Activated T-cell treated with anti-CD3 and anti-CD28 coated beads, Interleukin-2, amount 50 U/mL, for 4 hours (primary cell): ENCODE measurements around the gene SART1. TPM values are rescaled to one million over a fixed set of nuclear protein-coding genes. Genes with fewer than 3 reads are reported as not detected.
"Not testable (repeated sequence)": the region's sequence is repeated elsewhere in the genome, so short reads cannot be mapped to it uniquely, and the experiment has no call there.

Experiments used
- ATAC-seq, 2 donors: fragments of 200-7000 bp; cut with Tn5 transposase; one replicate each; pipeline ENCODE4 v1.10.0; 2021
- DNase-seq: peaks from one replicate; pipeline ENCODE4 v3.0.0-alpha.2; 2020
- H3K27me3 Mint-ChIP-seq: one replicate; pipeline ENCODE4 v1.8.0; 2021; ENCODE audit warnings: low read depth, mixed read lengths
- H3K36me3 Mint-ChIP-seq: one replicate; pipeline ENCODE4 v1.8.0; 2022; ENCODE audit warnings: mixed read lengths; ENCODE audit not compliant: insufficient read depth
- H3K4me1 Mint-ChIP-seq: one replicate; pipeline ENCODE4 v1.8.0; 2021; ENCODE audit warnings: low read depth, mixed read lengths
- H3K4me3 Mint-ChIP-seq: one replicate; pipeline ENCODE4 v1.8.0; 2021; ENCODE audit warnings: mild to moderate bottlenecking, moderate library complexity, mixed read lengths
- H3K9me3 Mint-ChIP-seq: one replicate; pipeline ENCODE4 v1.8.0; 2021; ENCODE audit warnings: mixed read lengths
- total RNA-seq, 3 donors: library from RNA; stranded (reverse); gene quantifications; one replicate each; pipeline ENCODE4 v1.2.1, GENCODE V29; 2021

SART1 gene
- total RNA-seq, 3 donors from 2014 or later = 90.8 to 105 (median 100) TPM

DNA sequence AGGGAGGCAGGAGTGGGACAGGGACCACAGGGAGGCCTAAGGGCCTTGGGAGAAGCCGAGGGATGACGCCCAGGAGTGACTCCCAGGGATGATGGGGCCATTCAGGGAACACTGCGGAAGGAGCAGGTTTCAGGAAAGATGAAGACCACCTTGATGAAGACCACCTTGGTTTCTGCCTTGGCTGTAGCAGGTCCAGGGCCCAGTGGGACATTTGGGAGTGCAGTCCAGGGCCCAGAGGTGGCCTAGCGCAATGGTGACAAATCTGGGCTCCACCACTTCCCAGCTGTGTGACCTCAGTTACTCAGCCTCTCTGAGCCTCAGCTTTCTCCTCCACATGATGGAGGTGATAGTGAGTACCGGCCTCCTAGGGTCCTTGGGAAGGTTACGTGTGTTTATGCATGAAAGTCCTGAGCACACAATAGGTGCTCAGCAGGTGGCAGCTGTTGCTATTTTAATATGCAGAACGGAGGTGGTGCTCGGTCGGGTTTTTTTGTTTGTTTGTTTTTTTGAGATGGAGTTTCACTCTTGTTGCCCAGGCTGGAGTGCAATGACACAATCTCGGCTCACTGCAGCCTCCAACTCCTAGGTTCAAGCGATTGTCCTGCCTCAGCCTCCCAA lies 15.5 kb upstream of the SART1 start:
- no peaks in the 10 kb centered on the region for H3K36me3 Mint-ChIP-seq
- ATAC-seq (no peak), DNase-seq (no peak)
- H3K4me1 Mint-ChIP-seq = peaks cover 5% of the 10 kb centered on the region
- no peaks in the 10 kb centered on the region for H3K9me3 Mint-ChIP-seq
- H3K4me3 Mint-ChIP-seq = no peak overlapping the region
- no peaks in the 10 kb centered on the region for H3K27me3 Mint-ChIP-seq

DNA sequence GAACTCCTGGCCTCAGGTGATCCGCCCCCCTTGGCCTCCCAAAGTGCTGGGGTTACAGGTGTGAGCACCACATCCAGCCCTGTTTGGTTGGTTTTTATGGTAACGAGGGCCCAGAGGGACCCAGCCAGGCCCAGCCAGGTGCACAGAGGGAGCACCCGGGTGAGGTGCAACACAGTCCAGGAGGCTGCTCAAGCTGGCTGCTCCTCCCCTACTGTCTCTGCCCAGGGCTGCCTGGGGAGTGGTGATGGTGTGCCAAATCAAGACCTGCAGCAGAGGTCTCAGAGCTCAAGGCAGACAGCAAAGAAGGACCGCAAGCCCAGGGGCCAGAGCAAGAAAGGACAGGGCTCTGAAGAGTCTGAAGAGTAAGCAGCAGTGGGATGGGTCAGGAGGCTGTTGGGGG lies 14.9 kb upstream of the SART1 start:
- ATAC-seq = no peak

DNA sequence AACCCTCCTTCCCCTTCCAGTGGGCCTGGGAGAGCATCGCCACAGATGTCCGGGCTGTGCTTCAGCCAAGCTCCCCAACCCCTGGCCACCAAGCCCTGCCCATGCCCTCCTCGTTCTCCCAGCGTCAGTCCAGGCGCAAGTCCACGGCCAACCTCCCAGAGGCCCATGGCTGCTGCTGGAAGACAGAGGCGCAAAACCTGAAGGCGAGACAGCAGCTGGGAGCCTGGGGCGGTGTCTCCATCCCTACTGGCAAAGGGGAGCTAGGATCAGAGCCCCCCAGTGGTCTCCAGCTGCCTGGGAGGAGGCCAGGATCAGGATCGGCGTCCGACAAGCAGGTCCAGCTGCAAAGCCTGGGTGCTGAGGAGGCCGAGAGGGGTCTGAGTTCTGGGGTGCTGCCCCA lies 14.4 kb upstream of the SART1 start:
- Mint-ChIP-seq H3K36me3 (no peaks in the 10 kb centered on the region), H3K9me3 (no peaks in the 10 kb centered on the region), H3K27me3 (no peaks in the 10 kb centered on the region), H3K4me1 (no peaks in the 10 kb centered on the region), H3K4me3 (no peak overlapping the region)
- no peak for ATAC-seq
- no peak for DNase-seq

More for the DNA sequence above, 14.9 kb upstream of the SART1 start:
- Mint-ChIP-seq H3K36me3 (no peaks in the 10 kb centered on the region), H3K4me3 (no peak overlapping the region), H3K9me3 (no peaks in the 10 kb centered on the region), H3K4me1 (peaks cover under 1% of the 10 kb centered on the region), H3K27me3 (no peaks in the 10 kb centered on the region)
- no peak for DNase-seq

DNA sequence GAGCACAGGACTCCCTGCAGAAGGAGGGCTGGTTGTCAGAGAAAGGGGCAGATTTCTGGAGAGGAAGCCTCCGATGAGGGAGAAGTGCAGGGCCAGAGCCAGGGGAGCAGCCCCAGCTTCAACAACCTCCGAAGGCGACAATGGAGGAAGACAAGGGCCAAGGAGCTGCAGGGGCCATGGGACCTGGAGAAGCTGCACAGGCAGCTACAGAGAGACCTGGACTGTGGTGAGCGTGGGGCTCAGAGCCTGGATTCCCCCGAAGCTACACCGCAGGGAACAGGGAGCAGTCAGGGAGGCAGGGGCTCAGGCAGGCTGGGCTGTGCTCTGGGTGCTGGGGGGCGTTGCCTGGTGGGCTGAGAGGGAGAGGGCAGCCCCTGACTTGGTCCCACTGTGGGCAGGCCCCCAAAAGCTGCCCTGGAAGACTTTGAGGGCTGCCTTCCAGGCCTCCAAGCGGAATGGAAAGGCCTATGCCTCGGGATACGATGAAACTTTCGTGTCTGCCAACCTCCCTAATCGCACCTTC lies 13.9 kb upstream of the SART1 start:
- no peaks in the 10 kb centered on the region for H3K27me3 Mint-ChIP-seq
- no peaks in the 10 kb centered on the region for H3K9me3 Mint-ChIP-seq
- DNase-seq = no peak
- H3K4me3 Mint-ChIP-seq = no peak overlapping the region
- H3K36me3 Mint-ChIP-seq = no peaks in the 10 kb centered on the region
- ATAC-seq = no peak
- no peaks in the 10 kb centered on the region for H3K4me1 Mint-ChIP-seq

DNA sequence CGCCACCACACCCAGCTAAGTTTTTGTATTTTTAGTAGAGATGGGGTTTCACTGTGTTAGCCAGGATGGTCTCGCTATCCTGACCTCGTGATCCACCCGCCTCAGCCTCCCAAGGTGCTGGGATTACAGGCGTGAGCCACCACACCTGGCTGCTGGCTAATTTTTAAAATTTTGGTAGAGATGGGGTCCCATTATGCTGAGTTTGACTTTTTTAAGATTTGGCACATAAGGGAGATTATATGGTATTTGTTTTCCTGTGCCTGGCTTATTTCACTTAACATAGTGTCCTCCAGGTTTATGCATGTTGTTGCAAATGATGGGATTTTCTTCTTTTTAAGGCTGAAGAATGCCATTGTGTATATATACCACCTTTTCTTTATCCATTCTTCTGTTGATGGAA lies 10.8 kb upstream of the SART1 start:
- not testable (repeated sequence) for H3K36me3 Mint-ChIP-seq, ATAC-seq, DNase-seq, H3K9me3 Mint-ChIP-seq, H3K4me3 Mint-ChIP-seq, H3K27me3 Mint-ChIP-seq, H3K4me1 Mint-ChIP-seq

DNA sequence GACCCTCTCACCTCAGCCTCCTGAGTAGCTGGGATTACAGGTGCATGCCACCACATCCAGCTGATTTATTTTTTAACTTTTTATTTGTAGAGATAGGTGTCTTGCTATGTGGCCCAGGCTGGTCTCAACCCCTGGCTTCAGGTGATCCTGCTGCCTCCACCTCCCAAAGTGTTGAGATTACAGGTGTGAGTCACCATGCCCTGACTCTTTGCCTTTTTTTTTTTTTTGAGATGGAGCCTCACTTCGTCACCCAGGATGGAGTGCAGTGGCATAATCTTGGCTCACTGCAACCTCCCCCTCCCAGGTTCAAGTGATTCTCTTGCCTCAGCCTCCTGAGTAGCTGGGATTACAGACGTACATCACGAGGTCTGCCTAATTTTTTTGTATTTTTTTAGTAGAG lies 9.9 kb upstream of the SART1 start:
- H3K4me1 Mint-ChIP-seq, ATAC-seq, H3K9me3 Mint-ChIP-seq, H3K4me3 Mint-ChIP-seq, H3K27me3 Mint-ChIP-seq, DNase-seq, H3K36me3 Mint-ChIP-seq: not testable (repeated sequence)

DNA sequence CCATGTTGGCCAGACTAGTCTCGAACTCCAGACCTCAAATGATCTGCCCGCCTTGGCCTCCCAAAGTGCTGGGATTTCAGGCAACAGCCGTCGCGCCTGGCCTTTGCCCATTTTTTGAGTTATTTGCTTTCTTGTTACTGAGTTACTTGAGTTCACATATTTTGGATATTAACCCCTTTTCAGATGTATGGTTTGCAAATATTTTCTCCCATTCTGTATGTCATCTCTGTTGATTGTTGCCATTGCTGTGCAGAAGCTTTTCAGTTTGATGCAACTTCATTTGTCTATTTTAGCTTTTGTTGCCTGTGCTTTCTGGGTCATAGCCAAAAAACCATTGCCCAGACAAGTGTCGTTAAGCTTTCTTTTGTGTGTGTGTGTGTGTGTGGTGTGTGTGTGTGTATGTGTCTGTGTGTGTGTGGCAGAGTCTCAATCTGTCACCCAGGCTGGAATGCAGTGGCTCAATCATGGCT lies 9.4 kb upstream of the SART1 start:
- peaks cover 7% of the 10 kb centered on the region for H3K4me1 Mint-ChIP-seq
- no peaks in the 10 kb centered on the region for H3K36me3 Mint-ChIP-seq
- no peaks in the 10 kb centered on the region for H3K9me3 Mint-ChIP-seq
- H3K27me3 Mint-ChIP-seq = no peaks in the 10 kb centered on the region
- DNase-seq (no peak), ATAC-seq (no peak)
- no peak overlapping the region for H3K4me3 Mint-ChIP-seq

DNA sequence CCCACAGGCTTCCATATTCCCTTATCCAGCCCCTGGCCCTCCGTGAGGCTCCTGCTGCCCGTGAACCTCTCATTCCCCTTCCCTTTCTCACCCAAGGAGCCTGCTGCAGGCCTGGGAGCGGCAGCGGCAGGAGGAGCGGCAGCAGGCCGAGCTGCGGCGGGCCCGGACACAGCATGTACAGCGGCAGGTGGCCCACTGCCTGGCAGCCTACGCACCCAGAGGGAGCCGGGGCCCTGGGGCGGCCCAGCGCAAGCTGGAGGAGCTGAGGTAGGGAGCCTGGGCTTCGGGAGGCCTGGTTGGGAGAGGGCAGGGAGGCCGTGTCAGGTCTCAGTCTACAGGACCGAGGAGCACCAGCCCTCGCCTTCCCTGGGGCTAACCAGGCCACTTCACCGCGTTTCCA lies 8.1 kb upstream of the SART1 start:
- H3K36me3 Mint-ChIP-seq = no peaks in the 10 kb centered on the region
- peaks cover 16% of the 10 kb centered on the region for H3K4me1 Mint-ChIP-seq
- ATAC-seq (no peak), DNase-seq (no peak)
- no peaks in the 10 kb centered on the region for H3K27me3 Mint-ChIP-seq
- no peak overlapping the region for H3K4me3 Mint-ChIP-seq
- no peaks in the 10 kb centered on the region for H3K9me3 Mint-ChIP-seq

DNA sequence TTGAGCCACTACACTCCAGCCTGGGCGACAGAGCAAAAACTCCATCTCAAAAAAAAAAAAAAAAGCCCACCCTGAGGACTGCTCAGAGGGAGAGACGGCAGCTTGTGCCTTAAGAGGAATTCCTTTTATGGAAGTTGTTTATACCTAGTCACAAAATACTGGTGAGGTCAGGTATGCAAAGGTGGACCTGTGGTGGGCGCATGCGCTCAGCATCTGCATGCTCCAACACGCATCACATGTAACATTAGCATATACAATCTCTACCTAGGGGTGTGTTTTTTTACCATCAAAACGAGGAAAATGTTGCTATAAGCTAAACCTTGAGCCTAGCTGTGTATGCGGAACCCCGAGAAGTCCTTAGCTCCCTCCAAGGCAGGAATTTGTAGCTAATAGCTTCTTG lies 6.8 kb upstream of the SART1 start:
- Mint-ChIP-seq H3K9me3 (no peaks in the 10 kb centered on the region), H3K4me1 (peaks cover 16% of the 10 kb centered on the region), H3K27me3 (no peaks in the 10 kb centered on the region), H3K36me3 (no peaks in the 10 kb centered on the region), H3K4me3 (no peak overlapping the region)
- DNase-seq = no peak
- no peak for ATAC-seq

DNA sequence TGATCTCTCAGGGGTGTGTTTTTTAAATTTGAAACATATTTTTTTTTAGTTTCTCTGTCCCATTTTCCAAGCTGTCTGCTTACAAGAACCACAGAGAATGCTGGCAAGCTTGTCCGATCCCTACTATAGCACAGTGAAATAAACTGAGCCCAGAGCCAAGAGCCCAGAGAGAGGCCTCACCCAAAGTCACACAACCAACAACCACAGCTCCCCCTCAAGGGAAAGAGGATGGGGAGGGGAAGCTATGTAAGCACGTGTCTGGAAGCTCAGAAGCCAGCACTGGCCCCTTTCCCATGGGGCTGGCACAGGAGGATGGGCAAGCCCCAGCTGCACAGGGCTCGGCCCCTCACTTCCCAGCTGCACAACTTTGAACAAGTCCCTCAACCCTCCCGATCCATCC lies 3.2 kb upstream of the SART1 start:
- Mint-ChIP-seq H3K4me3 (no peak overlapping the region), H3K27me3 (no peaks in the 10 kb centered on the region), H3K36me3 (peaks cover 10% of the 10 kb centered on the region), H3K4me1 (peaks cover 32% of the 10 kb centered on the region), H3K9me3 (no peaks in the 10 kb centered on the region)
- DNase-seq (no peak), ATAC-seq (no peak)

DNA sequence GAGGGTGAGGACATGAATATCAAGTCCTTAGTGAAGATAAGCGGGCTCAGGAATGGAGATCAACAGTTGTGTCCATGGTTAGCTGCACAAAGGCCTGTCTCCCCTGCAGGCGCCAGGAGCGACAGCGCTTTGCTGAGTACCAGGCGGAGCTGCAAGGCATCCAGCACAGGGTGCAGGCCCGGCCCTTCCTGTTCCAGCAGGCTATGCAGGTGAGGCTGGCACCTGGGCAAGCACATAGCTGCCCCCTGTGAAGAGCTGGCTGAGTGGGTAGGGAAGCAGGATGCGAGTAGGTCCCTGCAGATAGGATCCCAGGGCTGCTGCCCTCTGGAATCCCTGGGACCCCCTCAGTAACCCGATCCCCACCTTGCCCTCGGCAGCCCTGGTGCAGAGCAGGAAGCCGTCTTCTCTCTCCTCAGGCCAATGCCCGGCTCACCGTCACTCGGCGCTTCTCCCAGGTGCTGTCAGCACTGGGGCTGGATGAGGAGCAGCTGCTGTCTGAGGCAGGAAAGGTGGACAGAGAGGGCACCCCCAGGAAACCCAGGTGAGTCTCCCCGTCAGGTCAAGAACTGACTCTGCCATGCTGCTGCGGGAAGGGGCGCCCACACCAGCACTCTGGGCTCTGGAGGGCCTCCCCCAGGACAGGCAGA lies 2.6 kb upstream of the SART1 start:
- no peaks in the 10 kb centered on the region for H3K9me3 Mint-ChIP-seq
- peaks cover 37% of the 10 kb centered on the region for H3K4me1 Mint-ChIP-seq
- DNase-seq (no peak), ATAC-seq (no peak)
- H3K36me3 Mint-ChIP-seq = peaks cover 10% of the 10 kb centered on the region
- H3K4me3 Mint-ChIP-seq = peak overlapping the region; percentile 11
- no peaks in the 10 kb centered on the region for H3K27me3 Mint-ChIP-seq

DNA sequence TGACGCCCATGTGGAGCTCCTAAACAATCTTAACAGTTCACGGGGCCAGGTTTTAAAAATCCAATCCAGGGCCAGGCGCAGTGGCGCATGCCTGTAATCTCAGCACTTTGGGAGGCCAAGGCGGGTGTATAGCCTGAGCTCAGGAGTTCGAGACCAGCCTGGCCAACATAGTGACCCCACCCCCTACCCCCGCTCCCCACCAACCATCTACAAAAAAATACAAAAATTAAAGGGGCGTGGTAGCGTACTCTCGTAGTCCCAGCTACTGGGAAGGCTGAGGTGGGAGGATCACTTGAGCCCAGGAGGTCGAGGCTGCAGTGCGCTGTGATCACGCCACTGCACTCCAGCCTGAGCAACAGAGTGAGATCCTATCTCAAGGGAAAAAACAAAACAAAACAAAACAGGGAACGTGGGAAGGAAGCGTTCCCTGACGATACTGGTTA lies 689 bp upstream of the SART1 start:
- peak overlapping the region; percentile 96 for H3K4me3 Mint-ChIP-seq
- peaks cover 20% of the 10 kb centered on the region for H3K36me3 Mint-ChIP-seq
- H3K9me3 Mint-ChIP-seq = no peaks in the 10 kb centered on the region
- H3K4me1 Mint-ChIP-seq = peaks cover 45% of the 10 kb centered on the region
- no peaks in the 10 kb centered on the region for H3K27me3 Mint-ChIP-seq
- DNase-seq (no peak), ATAC-seq (no peak)

DNA sequence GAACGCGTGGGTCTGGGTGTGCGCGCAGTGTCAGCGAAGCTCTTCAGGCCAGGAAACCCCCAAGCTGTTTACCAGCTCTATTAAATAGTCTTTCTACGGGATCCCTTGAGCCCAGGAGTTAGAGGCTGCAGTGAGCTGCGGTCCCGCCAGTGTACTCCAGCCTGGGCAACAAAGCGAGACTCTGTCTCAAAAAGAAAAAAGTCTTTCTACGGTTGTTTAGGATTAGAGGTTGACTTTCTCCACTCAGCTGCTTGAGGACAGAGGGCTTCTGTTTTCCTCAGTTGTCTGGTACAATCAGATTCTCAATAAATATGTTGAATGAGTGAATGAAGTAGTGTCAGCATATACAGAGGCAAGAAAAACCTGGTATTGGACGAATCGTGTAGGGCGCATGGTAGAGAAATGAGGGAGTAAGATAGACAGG lies 619 bp downstream of the SART1 start:
- peaks cover 27% of the 10 kb centered on the region for H3K36me3 Mint-ChIP-seq
- no peaks in the 10 kb centered on the region for H3K9me3 Mint-ChIP-seq
- H3K4me3 Mint-ChIP-seq = peak overlapping the region; percentile 96
- peaks cover 37% of the 10 kb centered on the region for H3K4me1 Mint-ChIP-seq
- ATAC-seq (no peak), DNase-seq (no peak)
- H3K27me3 Mint-ChIP-seq = no peaks in the 10 kb centered on the region

DNA sequence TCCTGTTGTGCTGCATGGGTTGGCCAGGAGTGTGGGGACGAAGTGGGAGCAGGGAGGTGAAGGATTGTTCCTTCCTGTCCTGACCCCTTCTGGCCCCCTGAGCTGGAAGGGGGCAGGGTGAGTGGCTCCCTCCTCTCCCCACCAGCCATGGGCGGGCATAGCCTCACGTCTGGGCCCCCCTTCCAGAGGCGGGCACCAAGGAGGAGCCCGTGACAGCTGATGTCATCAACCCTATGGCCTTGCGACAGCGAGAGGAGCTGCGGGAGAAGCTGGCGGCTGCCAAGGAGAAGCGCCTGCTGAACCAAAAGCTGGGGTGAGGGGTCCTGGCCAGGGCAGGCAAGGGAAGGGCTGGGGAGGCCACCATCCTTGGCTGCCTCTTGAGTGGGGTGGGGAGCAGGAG lies 3.4 kb downstream of the SART1 start:
- ATAC-seq = no peak

More for the DNA sequence above, 3.4 kb downstream of the SART1 start:
- H3K27me3 Mint-ChIP-seq = no peaks in the 10 kb centered on the region
- DNase-seq = no peak
- H3K9me3 Mint-ChIP-seq = no peaks in the 10 kb centered on the region
- H3K4me3 Mint-ChIP-seq = no peak overlapping the region
- peaks cover 31% of the 10 kb centered on the region for H3K4me1 Mint-ChIP-seq
- H3K36me3 Mint-ChIP-seq = peaks cover 33% of the 10 kb centered on the region
